ENCODE results near the gene FYB1.

The FYB1 gene

DNA sequence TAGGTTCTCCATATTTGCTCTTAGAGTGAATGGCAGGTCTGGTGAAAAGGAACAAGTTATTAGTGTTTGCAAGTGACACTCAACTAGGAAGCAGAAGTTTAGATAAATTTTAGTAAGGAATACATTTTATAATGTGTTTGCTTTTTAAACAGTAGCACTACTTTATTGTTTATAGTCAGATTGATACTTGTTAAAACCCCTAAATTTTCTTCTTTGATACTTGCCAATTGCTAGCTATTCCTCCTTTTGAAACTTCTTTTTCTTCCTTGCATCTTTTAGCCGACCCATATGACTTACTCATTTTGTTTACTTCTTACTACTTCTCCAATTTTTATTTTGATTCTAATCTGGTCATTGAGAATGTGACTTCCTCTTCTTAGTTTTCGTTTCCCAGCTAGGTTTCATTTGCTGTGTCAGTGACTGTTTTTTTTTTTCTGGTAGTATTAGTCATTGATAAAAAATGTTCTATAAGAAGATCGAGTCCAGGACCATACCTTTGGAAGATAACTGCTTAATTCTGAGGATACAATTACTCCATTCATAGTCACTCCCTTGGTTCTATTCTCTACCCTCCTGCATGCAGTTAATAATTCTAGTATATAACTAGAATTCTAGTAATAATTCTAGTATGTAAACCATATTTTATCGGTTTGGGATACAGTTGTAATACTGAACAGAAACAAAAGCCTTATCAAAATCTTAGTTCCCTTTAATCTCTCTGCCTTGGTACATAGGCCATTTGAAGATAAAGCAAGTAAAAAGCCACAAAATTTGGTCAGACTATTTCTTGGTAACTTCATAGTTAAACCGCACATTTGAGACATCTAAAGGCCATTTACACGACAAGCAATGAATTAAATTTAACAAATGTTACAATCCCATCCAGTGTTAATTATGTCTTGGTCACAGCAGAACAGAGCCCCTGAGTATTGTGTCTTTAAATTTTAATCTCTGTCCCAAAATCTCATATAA lies 142.3 kb downstream of the FYB1 start:
- DNase-seq (ENCODE audit: low read depth) = peak; percentile 48
- H3K4me3 ChIP-seq (ENCODE audit: control insufficient read depth, low read depth, low read length) = no peak overlapping the region
- TF ChIP-seq, protein P1, sequence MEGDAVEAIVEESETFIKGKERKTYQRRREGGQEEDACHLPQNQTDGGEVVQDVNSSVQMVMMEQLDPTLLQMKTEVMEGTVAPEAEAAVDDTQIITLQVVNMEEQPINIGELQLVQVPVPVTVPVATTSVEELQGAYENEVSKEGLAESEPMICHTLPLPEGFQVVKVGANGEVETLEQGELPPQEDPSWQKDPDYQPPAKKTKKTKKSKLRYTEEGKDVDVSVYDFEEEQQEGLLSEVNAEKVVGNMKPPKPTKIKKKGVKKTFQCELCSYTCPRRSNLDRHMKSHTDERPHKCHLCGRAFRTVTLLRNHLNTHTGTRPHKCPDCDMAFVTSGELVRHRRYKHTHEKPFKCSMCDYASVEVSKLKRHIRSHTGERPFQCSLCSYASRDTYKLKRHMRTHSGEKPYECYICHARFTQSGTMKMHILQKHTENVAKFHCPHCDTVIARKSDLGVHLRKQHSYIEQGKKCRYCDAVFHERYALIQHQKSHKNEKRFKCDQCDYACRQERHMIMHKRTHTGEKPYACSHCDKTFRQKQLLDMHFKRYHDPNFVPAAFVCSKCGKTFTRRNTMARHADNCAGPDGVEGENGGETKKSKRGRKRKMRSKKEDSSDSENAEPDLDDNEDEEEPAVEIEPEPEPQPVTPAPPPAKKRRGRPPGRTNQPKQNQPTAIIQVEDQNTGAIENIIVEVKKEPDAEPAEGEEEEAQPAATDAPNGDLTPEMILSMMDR (conservative IDR thresholded peaks at IDR 0.05; ENCODE audit: control insufficient read depth, insufficient read depth, low read depth, low read length) = no peak

DNA sequence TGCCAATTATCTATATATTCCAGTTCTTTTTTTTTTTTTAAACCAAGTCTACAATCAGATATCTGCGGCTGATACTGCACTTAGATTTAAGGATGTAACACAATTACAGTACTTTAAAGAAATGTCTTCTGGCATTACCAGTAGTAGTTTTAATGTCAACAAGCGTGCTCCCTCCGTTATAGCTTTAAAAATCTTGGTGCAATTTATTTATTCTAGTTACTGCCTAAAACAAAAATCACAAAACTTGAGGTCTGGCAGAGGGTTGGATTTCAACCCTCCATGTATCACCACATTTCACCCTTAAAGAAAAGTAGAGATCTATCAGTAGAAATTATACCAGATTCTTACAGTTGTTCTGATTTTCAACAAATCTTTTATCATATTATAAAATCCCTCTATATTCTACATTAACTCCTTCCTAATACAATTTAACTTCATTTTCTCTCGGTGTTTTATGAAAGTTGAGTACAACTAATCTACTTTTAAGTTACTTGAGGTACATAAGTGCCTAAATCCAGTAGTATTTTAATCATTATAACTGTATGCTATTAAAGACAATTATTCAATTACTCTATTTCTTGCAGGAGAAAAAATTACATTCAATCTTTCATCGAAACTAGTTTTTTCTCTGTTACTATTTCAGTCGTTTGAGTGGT lies 143.1 kb downstream of the FYB1 start:
- TF ChIP-seq, protein P1 (conservative IDR thresholded peaks at IDR 0.05; ENCODE audit: control insufficient read depth, insufficient read depth, low read depth, low read length) = no peak
- DNase-seq (ENCODE audit: low read depth) = no peak
- H3K4me3 ChIP-seq (ENCODE audit: control insufficient read depth, low read depth, low read length) = no peak overlapping the region

DNA sequence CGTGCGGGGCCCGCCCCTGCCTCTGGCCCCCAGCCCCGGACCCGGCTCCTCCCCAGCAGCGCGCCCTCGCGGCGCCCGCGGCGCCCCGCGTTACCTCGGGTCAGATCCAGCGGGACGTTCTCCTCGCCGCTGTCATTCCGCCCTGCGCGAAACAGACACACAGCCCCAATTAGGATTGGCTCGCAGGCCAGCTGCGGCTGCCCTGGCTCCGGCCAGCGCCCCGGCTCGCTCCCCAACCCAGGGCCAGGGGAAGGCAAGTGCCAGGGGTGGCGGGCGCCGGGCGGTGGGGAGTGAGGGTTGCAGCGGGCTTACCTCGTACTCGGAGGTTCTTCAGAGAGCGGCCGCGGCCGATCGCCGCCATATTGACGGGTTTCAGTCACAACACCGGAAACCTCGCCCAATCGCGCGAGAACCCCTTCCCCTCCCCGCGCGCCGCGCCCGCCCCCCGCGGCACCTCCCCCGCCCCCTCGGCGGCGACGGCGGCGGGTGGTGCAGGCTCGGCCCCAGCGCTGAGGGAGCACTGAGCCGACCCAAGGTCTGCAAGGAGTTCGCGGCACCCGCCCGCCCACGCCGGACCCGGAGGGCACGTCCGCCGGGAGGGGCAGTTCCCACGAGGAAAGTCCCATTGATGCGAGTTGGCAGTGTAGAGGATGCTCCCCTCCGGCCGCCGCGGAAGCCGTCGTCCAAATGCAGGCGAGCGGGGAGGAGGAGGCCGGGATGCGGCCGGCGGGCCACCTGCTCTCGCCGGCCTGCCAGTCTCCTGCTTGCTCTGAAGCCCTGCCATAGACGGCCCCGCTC lies 145.1 kb downstream of the FYB1 start, which contains the start of gene RICTOR:
TSS of gene RICTOR (minus strand) at position 383 of the 798 bp plus-strand sequence. CDS start at position 361, 22 bp downstream.
- peak; percentile 77 for DNase-seq (ENCODE audit: low read depth)
- H3K4me3 ChIP-seq (ENCODE audit: control insufficient read depth, low read depth, low read length) = peak within 1 kb of the TSS; percentile 77
- TF ChIP-seq, protein P1 (conservative IDR thresholded peaks at IDR 0.05; ENCODE audit: control insufficient read depth, insufficient read depth, low read depth, low read length) = no peak

DNA sequence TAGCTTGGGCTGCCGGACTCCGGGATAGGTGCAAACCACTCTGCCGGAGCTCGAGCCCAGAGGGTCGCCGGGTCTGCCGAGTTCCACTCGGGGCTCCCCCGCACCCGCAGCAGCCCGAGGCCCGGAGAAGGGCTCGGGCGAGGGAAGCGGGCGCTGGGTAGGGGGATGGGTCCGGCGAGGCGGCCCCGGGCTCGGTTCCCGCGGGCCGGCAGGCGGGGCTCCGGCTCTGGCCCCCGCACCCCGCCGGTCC lies 145.7 kb downstream of the FYB1 start:
- TF ChIP-seq, protein P1 (conservative IDR thresholded peaks at IDR 0.05; ENCODE audit: control insufficient read depth, insufficient read depth, low read depth, low read length) = no peak
- DNase-seq (ENCODE audit: low read depth) = no peak
- peak overlapping the region; percentile 76 for H3K4me3 ChIP-seq (ENCODE audit: control insufficient read depth, low read depth, low read length)

DNA sequence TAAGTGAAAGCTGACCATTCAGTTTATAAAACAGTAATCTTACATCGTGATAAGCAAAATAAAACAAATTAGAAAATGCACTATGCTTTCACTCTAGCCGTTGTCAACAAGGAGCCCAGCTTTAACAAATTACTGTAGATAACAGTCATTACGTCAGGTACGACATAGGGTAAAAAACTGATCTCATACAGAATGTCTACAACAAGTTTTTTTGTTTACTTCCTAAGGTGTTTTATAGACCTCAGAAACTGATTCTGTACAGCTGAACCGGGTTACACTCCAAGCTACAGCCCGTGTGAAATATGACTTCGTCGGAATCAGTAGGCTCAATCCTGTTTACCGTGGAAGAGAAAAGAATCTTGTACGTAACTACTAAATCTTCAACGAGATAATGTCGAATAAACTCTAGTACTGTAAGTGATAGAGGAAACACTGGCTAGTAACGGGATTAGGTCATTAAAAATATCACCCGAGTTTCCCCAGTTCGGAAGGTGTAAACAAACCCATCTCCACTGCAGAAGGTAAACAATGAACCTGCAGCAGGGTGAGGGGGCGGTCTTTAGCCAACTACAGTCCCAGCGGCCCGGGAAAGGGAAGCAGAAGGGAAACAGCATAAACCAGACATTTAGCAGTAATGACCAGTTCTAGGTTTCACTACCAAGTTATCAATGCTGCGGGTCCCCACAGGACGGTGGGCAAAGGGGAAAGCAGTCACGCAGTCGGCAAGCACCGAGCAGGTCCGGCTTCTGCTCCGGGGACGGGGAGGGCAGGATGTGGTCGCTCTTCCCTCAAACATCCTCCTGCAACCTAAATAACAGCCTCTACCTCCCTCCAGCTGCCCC lies 146.2 kb downstream of the FYB1 start:
- peak overlapping the region; percentile 76 for H3K4me3 ChIP-seq (ENCODE audit: control insufficient read depth, low read depth, low read length)
- peak; percentile 42 for DNase-seq (ENCODE audit: low read depth)
- TF ChIP-seq, protein P1 (conservative IDR thresholded peaks at IDR 0.05; ENCODE audit: control insufficient read depth, insufficient read depth, low read depth, low read length) = no peak

DNA sequence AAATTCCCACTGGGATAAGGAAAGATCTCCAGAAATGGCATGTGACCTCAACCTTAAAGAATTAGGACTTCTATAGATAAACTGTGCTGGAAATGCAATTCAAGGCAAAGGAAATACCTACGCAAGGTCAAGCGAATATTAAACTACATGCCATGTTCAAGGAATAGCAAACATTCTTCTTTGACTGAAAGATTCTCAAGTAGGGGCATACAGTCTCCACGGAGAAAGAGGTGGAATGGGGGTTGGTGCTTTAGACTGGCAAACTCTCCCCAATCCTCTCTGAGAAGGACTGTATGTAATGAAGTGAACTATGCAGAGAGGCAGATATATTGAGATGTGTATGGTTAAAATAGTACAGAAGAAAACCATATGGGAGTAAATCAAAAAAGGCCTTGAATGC lies 151.3 kb downstream of the FYB1 start:
- TF ChIP-seq, protein P1 (conservative IDR thresholded peaks at IDR 0.05; ENCODE audit: control insufficient read depth, insufficient read depth, low read depth, low read length) = no peak
- no peak for DNase-seq (ENCODE audit: low read depth)
- H3K4me3 ChIP-seq (ENCODE audit: control insufficient read depth, low read depth, low read length) = no peak overlapping the region
